ENCODE data around the gene PI4KB. TPM values are rescaled to one million over a fixed set of nuclear protein-coding genes. Genes with fewer than 3 reads are reported as not detected.

Gene PI4KB
- total RNA-seq, 4 donors from 2014 or later, result 45.4 to 55.3 (median 49.4) TPM

GRCh38 chr1:151292207-151293030 is 34.8 kb downstream of the PI4KB start:
- intact Hi-C loops (cut with DNase I; ENCODE audit: low total_unique reads), result no loop called here
- WGBS, 2 donors, result 73 to 83% methylated on average over 13 of the region's 13 CpGs
- peak in 1 of 2 donors; percentile 84 for DNase-seq (ENCODE audit: low spot score in 2 of 2)
- H3K4me3 ChIP-seq (ENCODE audit: low read depth, poor library complexity, severe bottlenecking), result no peak overlapping the region
- TF ChIP-seq POLR2A (IDR thresholded peaks at IDR 0.05), result no peak
- no peak for TF ChIP-seq CTCF (IDR thresholded peaks at IDR 0.05)

- TF ChIP-seq POLR2A (IDR thresholded peaks at IDR 0.05), result no peak
- no peak for TF ChIP-seq CTCF (IDR thresholded peaks at IDR 0.05)
- intact Hi-C loops (cut with DNase I; ENCODE audit: low total_unique reads), result no loop called here
- WGBS, 2 donors, result 77 to 82% methylated on average over 19 of the region's 19 CpGs
- H3K4me3 ChIP-seq (ENCODE audit: low read depth, poor library complexity, severe bottlenecking), result no peak overlapping the region
- no peak for DNase-seq (ENCODE audit: low spot score in 2 of 2)
Measured at GRCh38 chr1:151290709-151291303, 36.4 kb downstream of the PI4KB start.

- intact Hi-C loops (cut with DNase I; ENCODE audit: low total_unique reads), result no loop called here
- WGBS, 2 donors, result 78 to 79% methylated on average over 21 of the region's 21 CpGs
- no peak overlapping the region for H3K4me3 ChIP-seq (ENCODE audit: low read depth, poor library complexity, severe bottlenecking)
- TF ChIP-seq CTCF (IDR thresholded peaks at IDR 0.05) (no peak), POLR2A (IDR thresholded peaks at IDR 0.05) (no peak)
- peak in 1 of 2 donors; percentile 86 for DNase-seq (ENCODE audit: low spot score in 2 of 2)
Measured at GRCh38 chr1:151289991-151290708, 37.1 kb downstream of the PI4KB start.

GRCh38 chr1:151289080-151289935 is 37.9 kb downstream of the PI4KB start:
- no peak for DNase-seq (ENCODE audit: low spot score in 2 of 2)
- no peak for TF ChIP-seq CTCF (IDR thresholded peaks at IDR 0.05)
- no peak for TF ChIP-seq POLR2A (IDR thresholded peaks at IDR 0.05)
- WGBS, 2 donors, result 76 to 82% methylated on average over 18 of the region's 18 CpGs
- no peak overlapping the region for H3K4me3 ChIP-seq (ENCODE audit: low read depth, poor library complexity, severe bottlenecking)
- intact Hi-C loops (cut with DNase I; ENCODE audit: low total_unique reads), result no loop called here

GRCh38 chr1:151288502-151288901 is 38.7 kb downstream of the PI4KB start:
- TF ChIP-seq POLR2A (IDR thresholded peaks at IDR 0.05), result no peak
- no peak for TF ChIP-seq CTCF (IDR thresholded peaks at IDR 0.05)
- intact Hi-C loops (cut with DNase I; ENCODE audit: low total_unique reads), result no loop called here
- no peak overlapping the region for H3K4me3 ChIP-seq (ENCODE audit: low read depth, poor library complexity, severe bottlenecking)
- 80 to 89% methylated on average over 14 of the region's 14 CpGs for WGBS, 2 donors
- no peak for DNase-seq (ENCODE audit: low spot score in 2 of 2)

All from lower leg skin (tissue), 4 donors.